ENCODE data around the gene MAPKAPK3. TPM values are rescaled to one million over a fixed set of nuclear protein-coding genes. Genes with fewer than 3 reads are reported as not detected.

The MAPKAPK3 gene
- total and polyA plus RNA-seq, 2 of the 8 experiments (the other 6 are each of a cell fraction or from before 2014, with no cell fraction given) = 65.4 to 99.8 TPM

- peaks cover 0 to 66% of the 10 kb centered on the region in 2 experiments; a peak in 3 of 4 replicates for H3K79me2 ChIP-seq (ENCODE audit: control insufficient read depth in 1 of 2, insufficient read depth in 2 of 2, low read length in 2 of 2)
- H3K9me3 ChIP-seq (ENCODE audit: insufficient read depth in 2 of 2, low read depth in 1 of 2, low read length in 1 of 2) = peaks cover 2 to 6% of the 10 kb centered on the region in 2 experiments; a peak in 1 of 4 replicates
- H3K4me3 ChIP-seq (ENCODE audit: extremely low read depth in 1 of 4, insufficient read depth in 2 of 4, low read depth in 3 of 4, low read length in 4 of 4) = no peak overlapping the region
- H3K27me3 ChIP-seq (replicated peaks in 1 of 4; ENCODE audit: control insufficient read depth in 3 of 4, extremely low read depth in 1 of 4, insufficient read depth in 3 of 4, low read length in 3 of 4) = no peaks in the 10 kb centered on the region
- H3K4me1 ChIP-seq (replicated peaks in 1 of 4; ENCODE audit: control insufficient read depth in 3 of 4, insufficient read depth in 4 of 4, low read length in 3 of 4) = no peaks in the 10 kb centered on the region
- 95% methylated on average over 2 of the region's 2 CpGs; no CpG with 5 or more reads in 1 of the 2 experiments for WGBS, 2 experiments (ENCODE audit: extremely low coverage in 1 of 2, insufficient coverage in 1 of 2, insufficient read length in 1 of 2, insufficient replicate concordance in 2 of 2, low coverage in 1 of 2, low lambda C conversion rate in 2 of 2, missing lambda C conversion rate in 1 of 2)
- ChIA-PET CTCF (ENCODE audit: partially characterized antibody) (interaction anchor here (0.6 kb wide), 1 partner anchor 18 kb away, joined by 3 read pairs; no protein-coding TSS in a partner anchor), POLR2A (ENCODE audit: partially characterized antibody) (no interaction called here)
- no peak overlapping the region for H3K23ac ChIP-seq (ENCODE audit: insufficient read length)
- no peak for DNase-seq (ENCODE audit: low read depth in 1 of 2, low spot score in 2 of 2)
- H2BK20ac ChIP-seq (ENCODE audit: low read length) = no peak overlapping the region
- no peak overlapping the region for H4K91ac ChIP-seq (replicated peaks; ENCODE audit: insufficient read length, low read length)
- no peak overlapping the region for H2BK15ac ChIP-seq (ENCODE audit: low read length)
- no peak overlapping the region for H3K27ac ChIP-seq (ENCODE audit: low read depth, low read length)
- H3K14ac ChIP-seq (ENCODE audit: insufficient read length) = no peak overlapping the region
- no peak overlapping the region for H2BK5ac ChIP-seq (ENCODE audit: low read depth, low read length)
- H2BK120ac ChIP-seq (replicated peaks; ENCODE audit: low read depth, low read length) = no peak overlapping the region
- no peaks in the 10 kb centered on the region; the same call in 1 of the 2 replicates for H3K23me2 ChIP-seq (ENCODE audit: low read depth, low read length)
- H3K9ac ChIP-seq (replicated peaks in 1 of 4; ENCODE audit: extremely low read depth in 1 of 4, low read depth in 3 of 4, low read length in 3 of 4) = no peak overlapping the region
- no peak overlapping the region for H2BK12ac ChIP-seq (ENCODE audit: low read depth, low read length)
- no peak for FAIRE-seq
- no peak overlapping the region for H3K4me2 ChIP-seq (ENCODE audit: insufficient read depth in 1 of 2, low read depth in 2 of 2, low read length in 2 of 2)
- H3K4ac ChIP-seq (replicated peaks; ENCODE audit: insufficient read length, low read depth, low read length) = no peak overlapping the region
- peaks cover 4% of the 10 kb centered on the region; the same call in 1 of the 2 replicates for H3K79me1 ChIP-seq (ENCODE audit: low read depth, low read length)
- no peaks in the 10 kb centered on the region for H4K20me1 ChIP-seq (replicated peaks in 1 of 2; ENCODE audit: control insufficient read depth in 1 of 2, insufficient read depth in 2 of 2, low read length in 2 of 2)
- H2AFZ ChIP-seq (ENCODE audit: low read length) = no peak overlapping the region
- no peak overlapping the region for H4K5ac ChIP-seq (ENCODE audit: insufficient read length, low read depth, low read length)
- no peak overlapping the region for H4K8ac ChIP-seq (ENCODE audit: extremely low read depth, insufficient read depth, low read length)
- H3K36me3 ChIP-seq (ENCODE audit: control insufficient read depth in 2 of 4, insufficient read depth in 4 of 4, low read length in 3 of 4) = no peaks in the 10 kb centered on the region
- H3K56ac ChIP-seq (replicated peaks; ENCODE audit: insufficient read length, low read depth, low read length) = no peak overlapping the region
- H2AK5ac ChIP-seq (ENCODE audit: low read depth, low read length) = no peak overlapping the region
- no peak overlapping the region for H3K18ac ChIP-seq (ENCODE audit: extremely low read depth, low read length)
- no peak for TF ChIP-seq TEAD4 (IDR thresholded peaks at IDR 0.05; ENCODE audit: low read depth, low read length)
- no peak for TF ChIP-seq POLR2A (IDR thresholded peaks at IDR 0.05; ENCODE audit: control extremely low read depth in 1 of 2, low read depth in 2 of 2, low read length in 2 of 2)
- TF ChIP-seq POU5F1 (IDR thresholded peaks at IDR 0.05; ENCODE audit: low read depth, low read length) = no peak
- TF ChIP-seq RAD21 (IDR thresholded peaks at IDR 0.05 in 1 of 2, conservative IDR thresholded peaks at IDR 0.05 in 1 of 2; ENCODE audit: low read depth in 2 of 2, low read length in 2 of 2) = no peak
These were observed 81.3 kb downstream of the MAPKAPK3 start for GRCh38 chr3:50698269-50698668.
